ENCODE results near the gene COPZ1.

Gene COPZ1

GRCh38 chr12:54333420-54334034, 8.6 kb downstream of the COPZ1 start:
- H3K4me3 ChIP-seq (ENCODE audit: low read depth, low read length) = no peak overlapping the region
- TF ChIP-seq CTCF (conservative IDR thresholded peaks at IDR 0.05; ENCODE audit: low read depth, low read length) = no peak
- no peak for DNase-seq (ENCODE audit: low read depth)

GRCh38 chr12:54337280-54337842, 12.4 kb downstream of the COPZ1 start:
- peak; percentile 28 for TF ChIP-seq CTCF (conservative IDR thresholded peaks at IDR 0.05; ENCODE audit: low read depth, low read length)
- no peak overlapping the region for H3K4me3 ChIP-seq (ENCODE audit: low read depth, low read length)
- DNase-seq (ENCODE audit: low read depth) = no peak

DNA sequence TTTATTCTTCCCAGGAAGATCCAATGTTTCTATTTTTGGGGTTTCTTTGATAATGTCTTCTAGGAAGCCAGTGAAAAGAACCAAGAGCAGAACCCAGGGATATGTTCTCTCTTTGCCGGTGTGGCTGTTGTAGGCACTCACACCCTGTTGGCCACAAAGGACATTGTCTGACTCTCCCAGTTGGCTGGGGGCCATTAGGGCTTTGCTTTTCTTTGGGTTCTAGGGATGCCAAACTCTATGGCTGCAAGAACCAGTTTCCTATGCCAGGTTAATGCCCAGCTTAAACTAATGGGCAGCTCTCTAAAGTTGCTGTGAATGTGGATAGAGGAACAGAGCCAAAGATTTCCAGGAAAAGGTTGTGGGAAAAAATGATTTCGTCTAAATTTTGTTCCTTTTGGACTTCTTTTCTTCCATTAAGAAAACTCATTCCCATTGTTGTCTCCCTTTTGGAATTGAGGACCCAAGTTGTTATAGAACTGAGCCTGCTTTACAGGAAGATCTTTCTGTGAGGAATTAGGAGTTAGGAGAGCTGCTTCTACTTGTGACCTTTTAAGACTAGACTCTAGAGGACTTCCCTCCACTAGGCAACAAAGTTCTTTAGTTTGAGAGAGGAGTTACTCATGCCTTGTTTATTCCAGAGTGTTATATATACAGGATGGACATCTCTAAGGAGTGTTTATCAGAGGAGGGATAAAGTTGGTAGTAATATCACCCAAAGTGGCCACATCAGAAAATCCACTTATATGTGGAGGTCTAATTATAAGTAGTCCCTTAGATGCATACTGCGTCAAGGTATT, 13.1 kb downstream of the COPZ1 start:
- no peak for TF ChIP-seq CTCF (conservative IDR thresholded peaks at IDR 0.05; ENCODE audit: low read depth, low read length)
- no peak for DNase-seq (ENCODE audit: low read depth)
- no peak overlapping the region for H3K4me3 ChIP-seq (ENCODE audit: low read depth, low read length)

- no peak for TF ChIP-seq CTCF (conservative IDR thresholded peaks at IDR 0.05; ENCODE audit: low read depth, low read length)
- H3K4me3 ChIP-seq (ENCODE audit: low read depth, low read length) = no peak overlapping the region
- DNase-seq (ENCODE audit: low read depth) = peak; percentile 74
Measured at GRCh38 chr12:54338698-54339296, 13.9 kb downstream of the COPZ1 start.

DNA sequence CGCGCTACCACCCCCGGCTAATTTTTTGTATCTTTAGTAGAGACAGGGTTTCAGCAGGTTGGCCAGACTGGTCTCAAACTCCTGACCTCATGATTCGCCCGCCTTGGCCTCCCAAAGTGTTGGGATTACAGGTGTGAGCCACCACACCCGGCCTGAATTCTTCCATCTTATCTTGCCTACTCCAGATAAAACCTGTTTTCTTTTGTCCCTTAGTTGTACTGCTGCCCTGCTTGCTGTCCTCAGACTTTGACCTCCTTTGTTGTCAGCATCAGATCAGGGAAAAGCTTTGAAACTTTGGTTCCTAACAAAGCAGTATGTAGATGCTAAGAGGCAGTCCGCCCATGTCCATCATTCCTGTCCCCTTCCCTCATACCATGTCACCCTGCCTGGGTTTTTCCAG, 15.9 kb downstream of the COPZ1 start:
- no peak overlapping the region for H3K4me3 ChIP-seq (ENCODE audit: low read depth, low read length)
- no peak for TF ChIP-seq CTCF (conservative IDR thresholded peaks at IDR 0.05; ENCODE audit: low read depth, low read length)

DNA sequence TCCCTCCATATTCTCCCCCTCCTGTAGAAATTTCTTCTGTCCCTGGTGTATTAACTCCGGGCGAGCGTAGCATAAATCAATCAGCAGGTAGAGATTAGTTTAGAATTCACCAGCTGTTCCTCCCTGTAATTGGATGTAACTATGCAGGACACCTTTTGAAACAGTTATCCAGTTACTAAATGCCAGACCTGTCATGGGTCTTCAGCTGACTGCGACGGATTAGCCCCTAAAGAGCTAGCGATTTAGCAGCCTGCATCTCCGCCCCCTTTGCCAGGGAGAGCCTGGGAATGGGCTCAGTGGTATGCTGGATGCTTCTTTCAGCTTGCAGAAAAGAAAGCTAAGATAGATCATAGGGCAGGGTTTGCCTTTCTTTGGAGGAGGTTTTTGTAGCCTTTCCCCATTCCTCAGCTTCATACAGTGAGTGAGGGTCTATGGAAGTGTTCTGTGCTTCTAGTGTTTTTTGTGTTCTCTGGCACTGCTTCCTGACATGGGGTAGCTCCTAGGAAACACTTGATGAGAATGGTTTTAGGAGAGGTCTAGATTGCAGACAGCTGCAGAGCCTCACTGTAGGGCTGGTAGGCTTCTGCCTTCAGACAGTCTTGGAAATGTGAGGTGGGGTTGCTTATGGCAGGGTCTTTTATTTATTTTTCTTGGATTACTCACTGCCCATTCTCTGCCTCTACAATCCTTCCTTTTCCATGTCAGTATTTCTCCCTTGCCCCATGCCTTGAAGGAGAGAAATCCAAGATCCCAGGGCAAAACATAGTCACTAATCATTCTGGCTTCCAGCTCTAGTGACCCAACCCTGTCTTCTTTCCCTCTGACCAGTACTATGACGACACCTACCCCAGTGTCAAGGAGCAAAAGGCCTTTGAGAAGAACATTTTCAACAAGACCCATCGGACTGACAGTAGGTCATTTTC, 16.7 kb downstream of the COPZ1 start:
- H3K4me3 ChIP-seq (ENCODE audit: low read depth, low read length) = no peak overlapping the region
- no peak for TF ChIP-seq CTCF (conservative IDR thresholded peaks at IDR 0.05; ENCODE audit: low read depth, low read length)
- DNase-seq (ENCODE audit: low read depth) = no peak

More for the DNA sequence above, 15.9 kb downstream of the COPZ1 start:
- DNase-seq (ENCODE audit: low read depth) = no peak

All from choroid plexus epithelial cell (primary cell).